Heart left ventricle (tissue), 16 donors: ENCODE results near the gene ZFYVE21. TPM values are rescaled to one million over a fixed set of nuclear protein-coding genes. Genes with fewer than 3 reads are reported as not detected.

Source experiments
- ATAC-seq, 4 donors: fragments of 200-7000 bp; cut with Tn5 transposase; one replicate each; pipeline ENCODE4 v1.9.1; 2020 to 2022; ENCODE audit warnings: moderate library complexity in 4 of 4, mild to moderate bottlenecking in 3 of 4, moderate number of reproducible peaks in 1 of 4
- DNase-seq, 5 donors: peaks; one replicate each; pipeline ENCODE4 v3.0.0-alpha.2; 2020
- H3K27ac ChIP-seq, 12 donors: fragments of 200-600 bp; sonication (generic) in 4 of 12; one replicate each; pipeline versions ENCODE4 v1.5.0 to v1.8.0; 2016 to 2022; ENCODE audit warnings: mild to moderate bottlenecking in 2 of 12
- H3K27me3 ChIP-seq, 9 donors: fragments of 200-600 bp; sonication (generic) in 2 of 9; one replicate each; pipeline versions ENCODE4 v1.5.1 to v1.8.0; 2016 to 2022; ENCODE audit warnings: mild to moderate bottlenecking in 3 of 9
- H3K36me3 ChIP-seq, 9 donors: fragments of 200-600 bp; sonication (generic) in 2 of 9; one replicate each; pipeline versions ENCODE4 v1.5.0 to v1.8.0; 2018 to 2022; ENCODE audit warnings: mild to moderate bottlenecking in 2 of 9
- H3K4me1 ChIP-seq, 12 donors: fragments of 200-600 bp; sonication (generic) in 4 of 12; one replicate each; pipeline versions ENCODE4 v1.5.0 to v1.8.0; 2016 to 2022; ENCODE audit warnings: mild to moderate bottlenecking in 3 of 12
- H3K4me3 ChIP-seq, 12 donors: fragments of 200-600 bp; sonication (generic) in 4 of 12; one replicate each; pipeline versions ENCODE4 v1.5.0 to v1.8.0; 2017 to 2022; ENCODE audit warnings: mild to moderate bottlenecking in 9 of 12, moderate library complexity in 4 of 12
- H3K9me3 ChIP-seq, 12 donors: fragments of 200-600 bp; sonication (generic) in 4 of 12; one replicate each; pipeline versions ENCODE4 v1.5.0 to v1.8.0; 2016 to 2022; ENCODE audit warnings: mild to moderate bottlenecking in 1 of 12
- POLR2A ChIP-seq, 2 donors: fragments of 450-650 bp; IDR thresholded peaks; one replicate each; pipeline ENCODE4 v1.6.1; 2017; ENCODE audit warnings: antibody characterized with exemption in 2 of 2, mild to moderate bottlenecking in 2 of 2, moderate library complexity in 2 of 2
- WGBS, 4 donors: extraction: QIAGEN DNeasy Blood & Tissue Kit in 2 of 4; methylation state at CpG; one replicate each; pipeline versions ENCODE4 v1.1.5 to v1.1.7; 2013 to 2018; 5-methylcytosine and 5-hydroxymethylcytosine counted together
- intact Hi-C, 10 donors: fragments of 100-400 bp; cut with DNase I; formaldehyde crosslinking; loops; one replicate each; pipeline versions ENCODE4 v1.11.1 to v1.14.2; 2022
- polyA plus RNA-seq, 2 donors: library from polyadenylated mRNA; stranded (reverse); fragments of 200-250 nt; gene quantifications; one replicate each; pipeline ENCODE4 v1.2.3, GENCODE V29; 2013
- total RNA-seq, 9 donors: library from RNA; depleted of rRNA in 2 of 9; stranded (reverse); fragments of >200 nt in 2 of 9; fragmentation: NEBNext Ultra II Directional in 3 of 9; extraction: Animal tissue kit (Norgen Biotek cat#: 25700) in 3 of 9; gene quantifications; one replicate each; pipeline versions ENCODE4 v1.1.0 to v1.2.4, GENCODE V29; 2016 to 2023
- TF ChIP-seq, protein P1 (sequence below), 12 donors: fragments of 200-600 bp; sonication (generic) in 4 of 12; IDR thresholded peaks; one replicate each; pipeline versions ENCODE4 v1.5.0 to v1.8.0; 2018 to 2022; ENCODE audit warnings: antibody characterized with exemption in 12 of 12, mild to moderate bottlenecking in 5 of 12
- donor health status: ischemic (EF 13 %, LVEDD 7.1; RV severe dilation, severe dysfunction).
- donor health status: healthy with polysubstance abuse.
- donor health status: DM: no; HTN: yes; CAD: no.
- donor health status: DM: no; HTN: no; CAD: no.
- donor health status: ischemic (EF 25% LVEDD 6.9; RV normal size, moderate dysfunction).
- donor health status: ischemic (EF 25% LVEDD 5.7; RV mildly dilated, moderate dysfunction).
- donor health status: healthy.
- donor health status: DM: yes; HTN: yes; CAD: no.
- donor health status: ischemic (EF 35%, LVEDD 5.7; RV mildly dilated, moderate dysfunction).
- donor health status: nonischemic (EF 11% LVEDD 7.7; RV severe dilation, severe dysfunction).
- donor health status: DM: yes; HTN: yes; CAD: no.
- donor health status: PGD.
- donor health status: ischemic (EF 29% LVEDD 5.4; RV normal size, mild dysfunction).
- donor health status: nonischemic (EF 23%, LVEDD 6.1; RV moderate dilation, normal function).

Gene ZFYVE21
- total and polyA plus RNA-seq, 11 donors = 44.1 to 86.1 (median 52.5) TPM

DNA sequence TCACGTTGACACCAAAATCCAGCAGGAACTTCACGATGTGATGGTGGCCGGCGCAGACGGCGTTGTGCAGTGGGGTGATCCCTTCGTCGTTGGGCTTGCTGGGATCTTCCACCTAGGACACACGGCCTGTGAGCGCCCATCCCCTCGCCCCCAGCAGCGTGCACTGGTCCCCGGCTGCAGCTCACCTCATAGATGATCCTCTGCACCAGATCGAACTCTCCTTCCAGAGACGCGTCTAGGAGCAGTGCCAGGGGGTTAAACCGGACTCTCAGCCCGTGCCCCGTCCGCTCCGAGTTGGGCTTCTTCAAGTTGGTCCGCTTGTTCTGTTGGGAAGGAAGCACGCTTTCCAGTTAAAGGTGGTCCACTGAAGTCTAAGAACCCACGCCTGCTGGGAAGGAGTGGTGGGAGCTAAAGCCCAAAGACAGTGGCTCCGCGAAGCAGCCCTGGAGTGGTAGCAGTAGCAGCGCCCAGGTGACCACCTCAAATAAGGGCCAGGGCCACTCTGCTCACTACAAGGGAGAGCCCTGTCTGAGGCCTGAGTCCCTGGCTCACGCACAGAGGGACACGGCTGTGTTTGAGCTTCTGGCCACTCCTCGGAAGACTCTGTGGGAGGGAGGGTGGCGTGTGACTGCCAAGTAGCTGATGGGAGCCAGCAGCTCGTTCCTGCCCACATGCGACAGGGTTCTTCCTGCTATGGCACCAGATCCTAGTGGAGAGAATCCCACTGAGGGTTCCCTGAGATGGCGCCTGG, 23.3 kb downstream of the ZFYVE21 start:
- H3K9me3 ChIP-seq = no peaks in the 10 kb centered on the region
- intact Hi-C loops = loop anchor here in 1 of 10 donors (10.0 kb wide), 2 partner anchors 164 to 246 kb away; no protein-coding TSS in a partner anchor
- TF ChIP-seq POLR2A (IDR thresholded peaks at IDR 0.05) = no peak
- TF ChIP-seq, protein P1, sequence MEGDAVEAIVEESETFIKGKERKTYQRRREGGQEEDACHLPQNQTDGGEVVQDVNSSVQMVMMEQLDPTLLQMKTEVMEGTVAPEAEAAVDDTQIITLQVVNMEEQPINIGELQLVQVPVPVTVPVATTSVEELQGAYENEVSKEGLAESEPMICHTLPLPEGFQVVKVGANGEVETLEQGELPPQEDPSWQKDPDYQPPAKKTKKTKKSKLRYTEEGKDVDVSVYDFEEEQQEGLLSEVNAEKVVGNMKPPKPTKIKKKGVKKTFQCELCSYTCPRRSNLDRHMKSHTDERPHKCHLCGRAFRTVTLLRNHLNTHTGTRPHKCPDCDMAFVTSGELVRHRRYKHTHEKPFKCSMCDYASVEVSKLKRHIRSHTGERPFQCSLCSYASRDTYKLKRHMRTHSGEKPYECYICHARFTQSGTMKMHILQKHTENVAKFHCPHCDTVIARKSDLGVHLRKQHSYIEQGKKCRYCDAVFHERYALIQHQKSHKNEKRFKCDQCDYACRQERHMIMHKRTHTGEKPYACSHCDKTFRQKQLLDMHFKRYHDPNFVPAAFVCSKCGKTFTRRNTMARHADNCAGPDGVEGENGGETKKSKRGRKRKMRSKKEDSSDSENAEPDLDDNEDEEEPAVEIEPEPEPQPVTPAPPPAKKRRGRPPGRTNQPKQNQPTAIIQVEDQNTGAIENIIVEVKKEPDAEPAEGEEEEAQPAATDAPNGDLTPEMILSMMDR (IDR thresholded peaks at IDR 0.05) = no peak
- no peak for DNase-seq
- peaks cover 0 to 34% (median 17%) of the 10 kb centered on the region in 12 donors for H3K4me1 ChIP-seq
- 85 to 88% (median 86%) methylated on average over 32 to 34 of the region's 34 CpGs for WGBS, 4 donors
- ATAC-seq = peak in 1 of 4 donors; percentile 6
- H3K36me3 ChIP-seq = peaks cover 0 to 98% (median 83%) of the 10 kb centered on the region in 9 donors
- H3K27ac ChIP-seq = no peak overlapping the region
- H3K27me3 ChIP-seq = no peaks in the 10 kb centered on the region
- H3K4me3 ChIP-seq = no peak overlapping the region

GRCh38 chr14:103739466-103739792, 23.8 kb downstream of the ZFYVE21 start:
- H3K27me3 ChIP-seq = no peaks in the 10 kb centered on the region
- intact Hi-C loops = loop anchor here in 1 of 10 donors (10.0 kb wide), 2 partner anchors 165 to 245 kb away; no protein-coding TSS in a partner anchor
- H3K9me3 ChIP-seq = no peaks in the 10 kb centered on the region
- 85 to 94% (median 89%) methylated on average over 5 to 6 of the region's 6 CpGs for WGBS, 4 donors
- H3K4me1 ChIP-seq = peaks cover 0 to 34% (median 17%) of the 10 kb centered on the region in 12 donors
- H3K36me3 ChIP-seq = peaks cover 0 to 97% (median 82%) of the 10 kb centered on the region in 9 donors
- ATAC-seq (no peak), DNase-seq (no peak)
- H3K4me3 ChIP-seq = no peak overlapping the region
- no peak overlapping the region for H3K27ac ChIP-seq
- no peak for TF ChIP-seq POLR2A (IDR thresholded peaks at IDR 0.05)
- TF ChIP-seq, protein P1 (IDR thresholded peaks at IDR 0.05) = no peak

- H3K27me3 ChIP-seq = no peaks in the 10 kb centered on the region
- 93 to 95% (median 94%) methylated on average over 26 to 30 of the region's 30 CpGs for WGBS, 4 donors
- DNase-seq (no peak), ATAC-seq (no peak)
- no peaks in the 10 kb centered on the region for H3K9me3 ChIP-seq
- intact Hi-C loops = loop anchor here in 2 of 10 donors (10.0 kb wide), 3 partner anchors 165 to 245 kb away; no protein-coding TSS in a partner anchor
- H3K4me3 ChIP-seq = no peak overlapping the region
- TF ChIP-seq, protein P1 (IDR thresholded peaks at IDR 0.05) = no peak
- no peak for TF ChIP-seq POLR2A (IDR thresholded peaks at IDR 0.05)
- H3K4me1 ChIP-seq = peaks cover 0 to 33% (median 15%) of the 10 kb centered on the region in 12 donors
- no peak overlapping the region for H3K27ac ChIP-seq
- H3K36me3 ChIP-seq = peaks cover 0 to 97% (median 82%) of the 10 kb centered on the region in 9 donors
Measured at GRCh38 chr14:103739793-103740501, 24.3 kb downstream of the ZFYVE21 start.
